ENCODE results near the gene PRRT2. TPM values are rescaled to one million over a fixed set of nuclear protein-coding genes. Genes with fewer than 3 reads are reported as not detected.

PRRT2 gene
- total and polyA plus RNA-seq, 2 experiments from 2014 or later = 13.3 to 16.6 TPM

GRCh38 chr16:29835926-29836325, 23.9 kb downstream of the PRRT2 start:
- TF ChIP-seq ZNF114 (CRISPR knock-in tag; IDR thresholded peaks at IDR 0.05) = no peak
- Histone ChIP-seq H3F3A (replicated peaks; ENCODE audit: low read depth) (no peaks in the 10 kb centered on the region), H3K4me3 (no peak overlapping the region), H3K27me3 (ENCODE audit: insufficient read depth) (no peaks in the 10 kb centered on the region), H4K20me1 (replicated peaks; ENCODE audit: insufficient read depth) (no peaks in the 10 kb centered on the region), H3K9me2 (ENCODE audit: insufficient read depth) (no peaks in the 10 kb centered on the region), H3K36me3 (ENCODE audit: insufficient read depth) (no peaks in the 10 kb centered on the region), H3K4me1 (ENCODE audit: insufficient read depth) (no peaks in the 10 kb centered on the region), H2AFZ (no peak overlapping the region), H3K27ac (ENCODE audit: low read depth) (no peak overlapping the region), H3K79me2 (replicated peaks; ENCODE audit: insufficient read depth) (no peaks in the 10 kb centered on the region), H3K4me2 (no peak overlapping the region)
- Mint-ChIP-seq H3K36me3 (ENCODE audit: low read depth) (no peaks in the 10 kb centered on the region), H3K4me3 (no peak overlapping the region), H3K4me1 (no peaks in the 10 kb centered on the region; the same call in 2 of the 3 replicates), H3K27me3 (ENCODE audit: insufficient read depth, low read depth, poor library complexity) (peaks cover 3% of the 10 kb centered on the region), H3K27ac (no peak overlapping the region), H3K9me3 (no peaks in the 10 kb centered on the region)
- DNase-seq (ENCODE audit: low spot score) (no peak), ATAC-seq (no peak)

GRCh38 chr16:29836623-29837022, 24.6 kb downstream of the PRRT2 start:
- Histone ChIP-seq H3K27ac (ENCODE audit: low read depth) (no peak overlapping the region), H3K79me2 (replicated peaks; ENCODE audit: insufficient read depth) (no peaks in the 10 kb centered on the region), H3K36me3 (ENCODE audit: insufficient read depth) (no peaks in the 10 kb centered on the region), H3K4me2 (no peak overlapping the region), H2AFZ (0 out of 2 replicates have a peak overlapping the region, but pooled peaks have one; percentile 52), H3K27me3 (ENCODE audit: insufficient read depth) (no peaks in the 10 kb centered on the region), H3K4me3 (no peak overlapping the region), H3K4me1 (ENCODE audit: insufficient read depth) (no peaks in the 10 kb centered on the region), H3K9me2 (ENCODE audit: insufficient read depth) (no peaks in the 10 kb centered on the region), H4K20me1 (replicated peaks; ENCODE audit: insufficient read depth) (no peaks in the 10 kb centered on the region), H3F3A (replicated peaks; ENCODE audit: low read depth) (no peaks in the 10 kb centered on the region)
- no peak overlapping the region for H3K4me3 Mint-ChIP-seq
- no peaks in the 10 kb centered on the region for H3K9me3 Mint-ChIP-seq
- no peak overlapping the region for H3K27ac Mint-ChIP-seq
- H3K27me3 Mint-ChIP-seq (ENCODE audit: insufficient read depth, low read depth, poor library complexity) = peaks cover 3% of the 10 kb centered on the region
- no peaks in the 10 kb centered on the region for H3K36me3 Mint-ChIP-seq (ENCODE audit: low read depth)
- DNase-seq (ENCODE audit: low spot score) (no peak), ATAC-seq (peak; percentile 52)
- TF ChIP-seq, protein P1, sequence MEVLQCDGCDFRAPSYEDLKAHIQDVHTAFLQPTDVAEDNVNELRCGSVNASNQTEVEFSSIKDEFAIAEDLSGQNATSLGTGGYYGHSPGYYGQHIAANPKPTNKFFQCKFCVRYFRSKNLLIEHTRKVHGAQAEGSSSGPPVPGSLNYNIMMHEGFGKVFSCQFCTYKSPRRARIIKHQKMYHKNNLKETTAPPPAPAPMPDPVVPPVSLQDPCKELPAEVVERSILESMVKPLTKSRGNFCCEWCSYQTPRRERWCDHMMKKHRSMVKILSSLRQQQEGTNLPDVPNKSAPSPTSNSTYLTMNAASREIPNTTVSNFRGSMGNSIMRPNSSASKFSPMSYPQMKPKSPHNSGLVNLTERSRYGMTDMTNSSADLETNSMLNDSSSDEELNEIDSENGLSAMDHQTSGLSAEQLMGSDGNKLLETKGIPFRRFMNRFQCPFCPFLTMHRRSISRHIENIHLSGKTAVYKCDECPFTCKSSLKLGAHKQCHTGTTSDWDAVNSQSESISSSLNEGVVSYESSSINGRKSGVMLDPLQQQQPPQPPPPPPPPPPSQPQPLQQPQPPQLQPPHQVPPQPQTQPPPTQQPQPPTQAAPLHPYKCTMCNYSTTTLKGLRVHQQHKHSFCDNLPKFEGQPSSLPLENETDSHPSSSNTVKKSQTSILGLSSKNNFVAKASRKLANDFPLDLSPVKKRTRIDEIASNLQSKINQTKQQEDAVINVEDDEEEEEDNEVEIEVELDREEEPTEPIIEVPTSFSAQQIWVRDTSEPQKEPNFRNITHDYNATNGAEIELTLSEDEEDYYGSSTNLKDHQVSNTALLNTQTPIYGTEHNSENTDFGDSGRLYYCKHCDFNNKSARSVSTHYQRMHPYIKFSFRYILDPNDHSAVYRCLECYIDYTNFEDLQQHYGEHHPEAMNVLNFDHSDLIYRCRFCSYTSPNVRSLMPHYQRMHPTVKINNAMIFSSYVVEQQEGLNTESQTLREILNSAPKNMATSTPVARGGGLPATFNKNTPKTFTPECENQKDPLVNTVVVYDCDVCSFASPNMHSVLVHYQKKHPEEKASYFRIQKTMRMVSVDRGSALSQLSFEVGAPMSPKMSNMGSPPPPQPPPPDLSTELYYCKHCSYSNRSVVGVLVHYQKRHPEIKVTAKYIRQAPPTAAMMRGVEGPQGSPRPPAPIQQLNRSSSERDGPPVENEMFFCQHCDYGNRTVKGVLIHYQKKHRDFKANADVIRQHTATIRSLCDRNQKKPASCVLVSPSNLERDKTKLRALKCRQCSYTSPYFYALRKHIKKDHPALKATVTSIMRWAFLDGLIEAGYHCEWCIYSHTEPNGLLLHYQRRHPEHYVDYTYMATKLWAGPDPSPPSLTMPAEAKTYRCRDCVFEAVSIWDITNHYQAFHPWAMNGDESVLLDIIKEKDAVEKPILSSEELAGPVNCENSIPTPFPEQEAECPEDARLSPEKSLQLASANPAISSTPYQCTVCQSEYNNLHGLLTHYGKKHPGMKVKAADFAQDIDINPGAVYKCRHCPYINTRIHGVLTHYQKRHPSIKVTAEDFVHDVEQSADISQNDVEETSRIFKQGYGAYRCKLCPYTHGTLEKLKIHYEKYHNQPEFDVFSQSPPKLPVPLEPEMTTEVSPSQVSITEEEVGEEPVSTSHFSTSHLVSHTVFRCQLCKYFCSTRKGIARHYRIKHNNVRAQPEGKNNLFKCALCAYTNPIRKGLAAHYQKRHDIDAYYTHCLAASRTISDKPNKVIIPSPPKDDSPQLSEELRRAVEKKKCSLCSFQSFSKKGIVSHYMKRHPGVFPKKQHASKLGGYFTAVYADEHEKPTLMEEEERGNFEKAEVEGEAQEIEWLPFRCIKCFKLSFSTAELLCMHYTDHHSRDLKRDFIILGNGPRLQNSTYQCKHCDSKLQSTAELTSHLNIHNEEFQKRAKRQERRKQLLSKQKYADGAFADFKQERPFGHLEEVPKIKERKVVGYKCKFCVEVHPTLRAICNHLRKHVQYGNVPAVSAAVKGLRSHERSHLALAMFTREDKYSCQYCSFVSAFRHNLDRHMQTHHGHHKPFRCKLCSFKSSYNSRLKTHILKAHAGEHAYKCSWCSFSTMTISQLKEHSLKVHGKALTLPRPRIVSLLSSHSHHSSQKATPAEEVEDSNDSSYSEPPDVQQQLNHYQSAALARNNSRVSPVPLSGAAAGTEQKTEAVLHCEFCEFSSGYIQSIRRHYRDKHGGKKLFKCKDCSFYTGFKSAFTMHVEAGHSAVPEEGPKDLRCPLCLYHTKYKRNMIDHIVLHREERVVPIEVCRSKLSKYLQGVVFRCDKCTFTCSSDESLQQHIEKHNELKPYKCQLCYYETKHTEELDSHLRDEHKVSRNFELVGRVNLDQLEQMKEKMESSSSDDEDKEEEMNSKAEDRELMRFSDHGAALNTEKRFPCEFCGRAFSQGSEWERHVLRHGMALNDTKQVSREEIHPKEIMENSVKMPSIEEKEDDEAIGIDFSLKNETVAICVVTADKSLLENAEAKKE (CRISPR knock-in tag; IDR thresholded peaks at IDR 0.05) = no peak
- no peak for TF ChIP-seq CTCF (conservative IDR thresholded peaks at IDR 0.05; ENCODE audit: low read depth in 2 of 2)
- no peak for TF ChIP-seq EZH2phosphoT487 (IDR thresholded peaks at IDR 0.05; ENCODE audit: unreplicated experiment)
- TF ChIP-seq EZH2 (IDR thresholded peaks at IDR 0.05; ENCODE audit: low read depth, unreplicated experiment) = no peak
- H3K4me1 Mint-ChIP-seq = no peaks in the 10 kb centered on the region; the same call in 2 of the 3 replicates

All from GM23338 (cell line).